GM20431 (cell line): ENCODE data around the gene AGPAT3.

Experiments
- in situ Hi-C: fragments of 300-500 bp; cut with MseI, MboI; formaldehyde crosslinking; loops from one replicate; pipeline ENCODE4 v1.15.0; 2020; ENCODE audit warnings: low sequenced_read_pairs; ENCODE audit not compliant: unreplicated experiment

The AGPAT3 gene

GRCh38 chr21:43932005-43932404 lies 67.0 kb downstream of the AGPAT3 start:
- in situ Hi-C loops, result no loop called here

DNA sequence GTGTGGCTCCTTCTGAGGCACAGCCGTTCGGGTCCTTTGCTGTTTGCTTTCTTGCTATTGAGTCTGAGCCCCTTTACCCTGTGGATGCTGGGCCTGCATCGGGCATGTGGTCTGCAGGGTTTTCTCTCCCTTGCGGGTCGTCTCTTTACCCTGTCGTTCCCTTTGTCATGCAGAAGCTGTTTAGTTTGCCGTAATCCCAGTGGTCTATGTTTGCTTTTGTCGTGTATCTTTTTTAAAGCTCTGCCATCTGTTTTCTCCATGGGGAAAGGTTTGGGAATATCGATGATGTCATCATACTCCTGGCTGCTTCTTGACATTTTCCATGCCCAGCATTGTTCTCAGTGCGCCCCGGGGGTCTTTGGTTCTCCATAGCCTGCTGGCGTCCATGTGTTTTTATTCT lies 68.2 kb downstream of the AGPAT3 start:
- in situ Hi-C loops, result no loop called here

DNA sequence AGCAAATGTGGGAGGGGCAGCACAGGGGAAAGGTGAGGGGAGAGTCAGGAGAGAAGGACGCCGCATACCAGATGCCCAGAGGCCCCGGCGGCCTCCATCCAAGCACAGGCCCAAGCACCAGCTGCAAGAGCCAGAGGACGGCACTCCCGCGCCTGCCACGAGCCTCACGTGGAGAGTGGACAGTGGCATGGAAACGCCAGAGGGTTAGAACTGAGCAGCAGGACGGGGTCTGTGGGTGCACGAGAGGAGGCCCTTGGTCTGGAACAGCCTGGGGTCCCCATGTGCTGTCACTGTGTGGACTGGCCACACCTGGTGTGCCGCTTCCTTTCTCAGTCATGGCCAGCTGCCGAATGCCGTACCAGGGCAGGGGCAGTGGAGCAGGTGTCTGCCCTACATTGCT lies 68.7 kb downstream of the AGPAT3 start:
- in situ Hi-C loops, result no loop called here

- in situ Hi-C loops, result no loop called here
These were observed 69.1 kb downstream of the AGPAT3 start for GRCh38 chr21:43934116-43934515.

GRCh38 chr21:43934716-43935705 lies 70.0 kb downstream of the AGPAT3 start:
- in situ Hi-C loops, result no loop called here

GRCh38 chr21:43935711-43936110 lies 70.7 kb downstream of the AGPAT3 start:
- in situ Hi-C loops, result no loop called here

DNA sequence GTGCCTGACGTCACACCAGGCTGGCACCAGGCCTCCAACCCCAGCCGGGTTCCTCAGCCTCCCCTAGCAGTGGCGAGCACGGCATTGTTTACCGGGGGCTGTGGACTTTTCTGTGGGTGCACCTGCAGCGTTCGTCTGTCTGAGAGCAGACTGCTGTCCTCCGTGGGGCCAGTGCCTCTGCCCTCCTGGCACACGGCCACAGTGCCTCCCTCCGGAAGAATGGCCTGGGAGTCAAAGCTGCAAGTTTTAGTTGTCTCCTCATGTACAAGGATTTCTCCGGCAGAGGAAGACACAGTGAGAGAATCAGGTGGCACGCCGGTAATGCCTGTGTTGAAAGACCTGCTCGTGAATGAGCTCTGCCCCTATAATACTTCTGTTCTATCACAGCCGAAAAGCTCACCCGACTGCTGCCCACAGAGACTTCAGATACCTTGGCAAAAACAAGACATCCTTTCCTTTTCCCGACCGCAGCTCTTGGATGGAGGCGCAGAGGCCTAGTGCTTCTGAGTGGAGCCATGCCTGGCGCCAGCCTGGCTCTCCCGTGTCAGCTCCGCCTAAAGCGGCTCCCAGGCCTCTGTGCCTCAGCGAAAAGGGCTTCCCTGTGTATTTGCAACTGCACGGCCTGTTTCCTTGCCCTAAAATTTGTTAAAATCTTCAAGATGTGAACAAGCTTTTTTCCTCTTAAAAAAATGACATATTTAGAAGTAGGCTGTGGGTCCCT lies 71.4 kb downstream of the AGPAT3 start:
- in situ Hi-C loops, result no loop called here

DNA sequence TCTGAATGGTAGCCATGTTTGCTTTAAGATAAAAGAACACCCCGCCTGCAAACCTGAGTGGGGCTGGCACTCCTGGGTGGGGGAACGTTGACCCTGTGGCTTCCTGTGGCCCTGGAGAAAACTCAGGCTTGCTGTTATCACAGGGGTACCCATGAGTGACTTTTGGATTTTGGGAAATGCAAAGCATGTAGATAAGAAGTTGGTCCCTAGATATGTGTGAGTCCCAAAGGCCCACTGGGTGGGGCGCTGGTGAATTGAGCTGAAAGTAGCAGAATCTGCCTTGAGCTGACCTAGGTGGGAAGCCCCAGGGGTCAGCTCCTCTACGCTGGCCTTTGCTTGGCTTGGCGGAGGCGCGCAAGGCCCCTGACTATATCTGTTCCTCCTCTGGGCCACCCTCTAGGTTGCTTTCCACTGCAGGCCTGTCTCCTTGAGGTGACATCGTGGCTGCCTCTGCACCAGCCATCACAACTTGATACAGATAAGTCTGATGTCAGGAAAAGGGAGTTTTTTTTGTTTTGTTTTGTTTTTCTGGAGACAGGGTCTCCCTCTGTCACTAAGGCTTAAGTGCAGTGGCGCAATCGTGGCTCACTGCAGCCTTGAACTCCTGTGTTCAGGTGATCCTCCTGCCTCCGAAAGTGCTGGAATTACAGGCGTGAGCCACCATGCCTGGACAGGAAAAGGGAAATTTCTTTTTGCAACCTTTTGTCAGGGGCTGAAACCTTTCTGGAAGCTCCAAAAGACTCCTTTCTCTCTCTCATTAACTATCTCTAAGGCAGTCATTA lies 72.2 kb downstream of the AGPAT3 start:
- in situ Hi-C loops, result no loop called here

GRCh38 chr21:43937891-43938309 lies 72.9 kb downstream of the AGPAT3 start:
- in situ Hi-C loops, result no loop called here

- in situ Hi-C loops, result no loop called here
These were observed 73.9 kb downstream of the AGPAT3 start for GRCh38 chr21:43938751-43939442.

DNA sequence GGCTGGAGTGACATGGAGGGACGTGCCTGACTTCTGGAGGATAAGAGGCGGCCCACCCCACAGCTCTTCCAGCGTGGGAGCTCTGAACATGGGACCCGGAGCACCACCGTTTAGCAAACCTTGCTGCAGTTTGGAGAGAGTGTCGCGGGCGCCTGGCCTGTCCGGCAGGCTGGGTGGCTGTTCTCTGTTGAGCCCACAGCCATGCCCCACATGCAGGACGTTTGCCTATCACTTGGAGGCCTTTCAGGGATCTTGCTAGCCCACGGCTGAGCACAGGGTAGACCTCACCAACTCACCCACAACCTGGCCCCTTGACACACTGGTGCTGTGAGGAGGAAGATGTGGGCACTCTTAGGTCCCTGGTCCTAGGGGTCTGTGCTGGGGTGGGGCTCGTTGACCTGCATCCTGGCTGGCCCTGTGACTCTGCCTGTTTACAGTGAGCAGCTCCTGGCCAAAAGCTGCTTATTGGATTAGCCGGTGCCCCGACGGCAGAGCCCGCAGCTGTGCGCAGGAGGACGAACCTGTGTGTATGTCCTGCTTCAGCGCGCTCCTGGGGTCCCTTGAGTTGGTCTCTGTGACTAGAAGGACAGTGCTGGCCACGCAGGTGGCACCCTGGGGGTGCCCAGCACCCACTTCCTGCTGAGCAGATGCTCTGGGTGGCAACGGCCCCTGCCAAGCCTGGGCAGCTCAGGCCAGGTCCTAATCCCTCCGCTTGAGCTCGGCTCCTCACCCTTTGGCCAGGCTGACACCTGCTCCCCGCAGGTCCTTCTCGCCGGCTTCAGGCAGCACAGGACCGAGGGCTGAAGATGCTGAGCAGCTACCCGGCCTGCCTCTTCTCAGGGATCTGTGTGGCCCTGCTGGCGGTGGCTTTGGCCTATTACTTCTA lies 74.7 kb downstream of the AGPAT3 start:
- in situ Hi-C loops, result no loop called here

- in situ Hi-C loops, result no loop called here
These were observed 75.5 kb downstream of the AGPAT3 start for GRCh38 chr21:43940329-43941050.

DNA sequence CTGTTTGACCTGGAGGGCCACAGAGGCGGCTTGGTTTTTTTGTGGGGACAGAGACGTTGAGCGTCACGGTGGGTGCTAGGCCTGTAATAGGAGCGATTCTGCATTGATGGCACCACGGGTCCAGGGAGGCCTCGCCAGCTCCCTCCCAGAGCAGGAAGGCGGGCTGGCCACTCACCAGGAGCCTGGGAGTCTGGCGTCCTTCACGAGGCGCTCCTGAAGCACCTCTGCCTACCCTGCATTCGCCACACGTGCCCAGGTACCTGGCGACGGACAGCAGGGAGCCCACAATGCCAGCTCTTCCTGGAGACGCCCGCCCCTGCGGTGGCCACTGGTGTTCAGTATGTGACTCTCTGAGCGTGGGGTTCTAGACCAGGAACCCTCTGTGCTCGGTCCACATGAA lies 77.2 kb downstream of the AGPAT3 start:
- in situ Hi-C loops, result no loop called here

DNA sequence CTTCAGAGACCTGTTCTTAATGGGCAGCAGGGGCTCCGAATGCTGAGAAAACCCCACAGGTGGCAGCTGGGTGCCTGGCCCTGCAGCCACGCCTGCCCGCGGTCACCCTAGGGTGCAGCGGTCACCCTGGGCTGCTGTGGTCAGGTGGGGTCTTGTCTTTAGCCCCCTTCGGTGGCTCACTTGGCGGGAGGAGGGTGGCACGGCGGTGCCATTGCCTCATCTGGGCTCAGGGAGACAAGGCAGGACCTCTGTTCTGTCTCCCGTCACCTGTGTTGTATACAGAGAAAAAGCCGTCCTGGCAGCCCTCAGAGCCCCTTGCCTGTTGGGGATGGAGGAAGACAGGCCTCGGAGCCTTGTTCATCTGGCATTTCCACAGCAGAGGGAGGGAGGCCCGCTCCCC lies 77.6 kb downstream of the AGPAT3 start:
- in situ Hi-C loops, result no loop called here

DNA sequence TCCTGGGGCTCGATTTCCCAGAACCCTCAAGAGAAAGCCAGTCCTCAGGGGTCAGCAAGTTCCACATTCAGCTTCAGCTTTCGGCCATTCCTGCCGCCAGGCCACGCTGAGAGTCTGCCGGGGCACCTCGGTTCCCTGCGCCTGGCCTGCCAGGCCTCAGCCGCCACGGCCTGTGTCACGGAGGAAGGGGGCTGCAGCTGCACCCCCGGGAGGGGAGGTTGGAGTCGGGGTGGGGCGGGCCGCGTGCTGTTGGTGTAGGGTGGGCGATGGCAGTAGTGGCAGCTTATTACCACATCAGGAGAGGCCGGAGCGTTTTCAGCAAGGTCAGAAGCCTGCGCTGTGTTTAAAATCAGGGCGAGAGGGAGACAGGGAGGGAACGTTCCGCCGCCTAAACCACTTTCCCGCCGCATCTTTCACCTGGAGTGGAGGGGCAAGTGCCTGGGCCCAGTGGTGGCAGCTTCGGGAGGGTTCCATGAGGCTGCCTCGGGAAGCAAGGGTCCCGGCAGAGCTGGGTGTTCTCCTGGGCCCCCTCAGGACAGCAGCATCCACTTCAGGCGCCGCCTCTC lies 78.6 kb downstream of the AGPAT3 start:
- in situ Hi-C loops, result no loop called here

- in situ Hi-C loops, result no loop called here
These were observed 79.1 kb downstream of the AGPAT3 start for GRCh38 chr21:43944078-43944633.

GRCh38 chr21:43944757-43945156 lies 79.7 kb downstream of the AGPAT3 start:
- in situ Hi-C loops, result no loop called here
